AG04450 (cell line): ENCODE measurements around the gene EPAS1. TPM values are rescaled to one million over a fixed set of nuclear protein-coding genes. Genes with fewer than 3 reads are reported as not detected.

ENCODE experiments used
- CTCF ChIA-PET: fragments of 300-600, 350-600 bp; formaldehyde crosslinking; extraction: SDS; loops from one replicate; lab custom pipeline; 2022; ENCODE audit warnings: antibody characterized with exemption, inconsistent platforms; lab: Charles Lee
- POLR2A ChIA-PET: fragments of 350-600 bp; formaldehyde crosslinking; extraction: SDS; loops from one replicate; lab custom pipeline; 2021; ENCODE audit warnings: antibody characterized with exemption, inconsistent platforms; lab: Yijun Ruan, JAX
- DNase-seq: peaks from one replicate; pipeline ENCODE4 v3.0.0-alpha.2; 2011; ENCODE audit warnings: low read depth, low spot score
- H3K27ac ChIP-seq: one replicate; pipeline ENCODE4 v1.5.1; 2012; ENCODE audit warnings: low read depth, low read length, control low read depth
- H3K27me3 ChIP-seq: one replicate; pipeline ENCODE4 v1.6.0; 2012; ENCODE audit warnings: low read length; ENCODE audit not compliant: control insufficient read depth, insufficient read depth
- H3K4me3 ChIP-seq: 2 replicates; pipeline ENCODE4 v1.5.1; 2011; ENCODE audit warnings: mild to moderate bottlenecking, low read depth, low read length, control low read depth
- H3K9me3 ChIP-seq: 2 replicates; pipeline ENCODE4 v1.5.1; 2012; ENCODE audit warnings: low read length; ENCODE audit not compliant: control insufficient read depth, insufficient read depth
- polyA plus RNA-seq: library from polyadenylated mRNA; depleted of rRNA; stranded (reverse); fragments of >200 nt; gene quantifications from 2 replicates; pipeline ENCODE4 v1.2.3, GENCODE V29; 2011
- TF ChIP-seq, protein P1 (sequence below): IDR thresholded peaks from 2 replicates; pipeline ENCODE4 v1.5.1; 2011; ENCODE audit warnings: low read depth, low read length, control low read depth, inconsistent platforms

EPAS1 gene
- polyA plus RNA-seq, 1 experiment: 506 TPM

DNA sequence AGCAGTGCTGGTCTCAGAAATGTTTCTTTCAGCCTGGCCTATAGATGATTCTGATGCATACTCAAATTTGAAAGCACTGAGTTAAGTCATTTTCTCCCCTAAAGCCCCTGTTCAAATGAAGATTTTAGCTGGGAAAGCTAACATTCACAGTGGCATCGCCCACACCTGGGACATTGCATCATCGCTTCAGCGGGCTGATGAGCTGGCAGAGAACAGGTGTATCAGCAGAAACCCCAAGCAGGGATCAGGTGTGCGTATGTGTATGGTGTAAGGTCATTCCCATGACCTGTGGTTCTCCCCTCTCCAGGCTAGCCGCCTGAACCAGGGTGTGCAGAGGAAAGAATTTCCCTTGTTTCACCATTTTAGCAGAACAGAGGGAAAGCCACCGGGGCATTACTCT, 56.3 kb downstream of the EPAS1 start:
- H3K27me3 ChIP-seq: no peaks in the 10 kb centered on the region
- ChIA-PET CTCF (interaction anchor here (0.8 kb wide), 1 partner anchor 291 kb away, joined by 3 read pairs; no protein-coding TSS in a partner anchor), POLR2A (no interaction called here)
- no peak overlapping the region for H3K27ac ChIP-seq
- no peak for DNase-seq
- no peaks in the 10 kb centered on the region for H3K9me3 ChIP-seq
- TF ChIP-seq, protein P1, sequence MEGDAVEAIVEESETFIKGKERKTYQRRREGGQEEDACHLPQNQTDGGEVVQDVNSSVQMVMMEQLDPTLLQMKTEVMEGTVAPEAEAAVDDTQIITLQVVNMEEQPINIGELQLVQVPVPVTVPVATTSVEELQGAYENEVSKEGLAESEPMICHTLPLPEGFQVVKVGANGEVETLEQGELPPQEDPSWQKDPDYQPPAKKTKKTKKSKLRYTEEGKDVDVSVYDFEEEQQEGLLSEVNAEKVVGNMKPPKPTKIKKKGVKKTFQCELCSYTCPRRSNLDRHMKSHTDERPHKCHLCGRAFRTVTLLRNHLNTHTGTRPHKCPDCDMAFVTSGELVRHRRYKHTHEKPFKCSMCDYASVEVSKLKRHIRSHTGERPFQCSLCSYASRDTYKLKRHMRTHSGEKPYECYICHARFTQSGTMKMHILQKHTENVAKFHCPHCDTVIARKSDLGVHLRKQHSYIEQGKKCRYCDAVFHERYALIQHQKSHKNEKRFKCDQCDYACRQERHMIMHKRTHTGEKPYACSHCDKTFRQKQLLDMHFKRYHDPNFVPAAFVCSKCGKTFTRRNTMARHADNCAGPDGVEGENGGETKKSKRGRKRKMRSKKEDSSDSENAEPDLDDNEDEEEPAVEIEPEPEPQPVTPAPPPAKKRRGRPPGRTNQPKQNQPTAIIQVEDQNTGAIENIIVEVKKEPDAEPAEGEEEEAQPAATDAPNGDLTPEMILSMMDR: no peak
- H3K4me3 ChIP-seq: no peak overlapping the region

DNA sequence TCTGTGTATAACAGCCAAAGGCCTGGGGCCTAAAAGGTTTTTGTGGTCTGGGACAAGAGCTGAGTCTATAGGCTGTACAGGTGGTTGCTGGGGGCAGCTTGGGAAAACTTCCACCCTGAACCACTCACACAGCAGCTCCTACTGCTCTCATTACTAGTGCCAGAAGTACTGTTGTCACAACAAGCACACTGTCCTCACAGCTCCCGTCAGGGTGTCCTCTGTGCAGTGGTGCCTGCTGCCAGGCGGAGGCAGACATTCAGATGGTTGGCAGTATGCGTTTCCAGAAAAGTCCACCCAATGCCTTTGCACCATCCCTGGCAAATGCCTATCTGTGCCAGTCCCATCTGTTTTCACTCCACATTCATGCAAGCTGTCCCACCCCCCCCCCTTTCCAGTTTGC, 58.5 kb downstream of the EPAS1 start:
- TF ChIP-seq, protein P1: no peak
- no peak overlapping the region for H3K4me3 ChIP-seq
- no peak overlapping the region for H3K27ac ChIP-seq
- DNase-seq: no peak
- ChIA-PET POLR2A (interaction anchor here (1.0 kb wide), 1 partner anchor 59 kb away, joined by 3 read pairs; the partner anchor contains the start of gene EPAS1), CTCF (interaction anchor here (1.2 kb wide), 1 partner anchor 8 kb away, joined by 3 read pairs; no protein-coding TSS in a partner anchor)
- H3K27me3 ChIP-seq: no peaks in the 10 kb centered on the region
- no peaks in the 10 kb centered on the region for H3K9me3 ChIP-seq

DNA sequence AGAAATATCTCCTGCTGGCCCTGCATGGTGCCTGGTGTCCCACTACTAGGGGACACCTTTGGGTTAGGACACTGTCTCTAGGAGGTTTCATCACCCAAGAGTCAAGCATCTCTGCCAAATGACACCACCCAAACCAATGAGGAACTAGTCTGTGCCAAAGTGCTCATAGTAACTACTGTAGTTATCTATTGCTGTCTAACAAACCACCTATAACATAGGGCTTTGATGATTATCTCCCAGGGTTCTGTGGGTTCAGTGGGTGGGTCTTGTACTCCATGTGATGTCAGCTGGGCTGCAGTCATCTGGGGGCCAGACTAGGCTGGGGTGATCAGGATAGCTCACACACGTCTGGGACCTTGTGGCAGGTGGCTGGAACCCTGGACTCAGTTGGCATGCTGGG, 59.8 kb downstream of the EPAS1 start:
- H3K27me3 ChIP-seq: no peaks in the 10 kb centered on the region
- no peaks in the 10 kb centered on the region for H3K9me3 ChIP-seq
- no peak overlapping the region for H3K4me3 ChIP-seq
- H3K27ac ChIP-seq: no peak overlapping the region
- ChIA-PET POLR2A (no interaction called here), CTCF (no interaction called here)
- no peak for DNase-seq
- TF ChIP-seq, protein P1: no peak

DNA sequence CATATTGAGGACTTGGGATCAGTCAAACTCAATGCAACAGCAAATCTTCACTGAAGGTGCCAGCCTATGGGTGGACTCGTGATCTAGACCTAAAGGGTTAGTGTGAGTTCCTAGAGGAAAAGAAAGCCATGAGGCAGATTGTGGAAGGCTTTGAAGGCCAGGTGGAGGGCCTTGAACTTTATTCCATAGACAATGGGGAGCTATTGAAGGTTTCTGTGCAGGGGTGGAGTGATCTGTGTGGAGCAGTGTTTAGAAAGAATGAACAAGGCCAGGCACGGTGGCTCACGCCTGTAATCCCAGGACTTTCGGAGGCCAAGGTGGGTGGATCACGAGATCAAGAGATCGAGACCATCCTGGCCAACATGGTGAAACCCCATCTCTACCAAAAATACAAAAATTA, 61.5 kb downstream of the EPAS1 start:
- ChIA-PET POLR2A (no interaction called here), CTCF (no interaction called here)
- no peaks in the 10 kb centered on the region for H3K27me3 ChIP-seq
- H3K9me3 ChIP-seq: no peaks in the 10 kb centered on the region
- no peak for DNase-seq
- no peak overlapping the region for H3K4me3 ChIP-seq
- TF ChIP-seq, protein P1: no peak
- H3K27ac ChIP-seq: no peak overlapping the region

DNA sequence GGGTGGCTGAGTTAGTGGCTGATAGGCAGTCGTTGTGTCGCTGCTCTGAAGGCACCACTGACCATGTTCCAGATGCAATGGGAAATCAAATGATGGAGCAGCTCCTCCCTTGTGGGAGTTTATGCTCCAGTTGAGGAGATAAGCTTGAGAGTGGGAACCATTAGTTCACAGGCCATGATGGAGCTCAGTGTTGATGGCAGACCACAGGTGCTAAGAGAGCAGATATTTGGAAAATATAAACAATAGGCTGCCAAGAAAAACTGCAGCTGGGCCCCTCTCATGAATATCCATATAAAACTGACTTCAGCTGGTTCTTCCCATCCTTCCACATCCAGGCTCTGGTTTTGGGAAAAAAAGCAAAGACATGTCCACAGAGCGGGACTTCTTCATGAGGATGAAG, 63.1 kb downstream of the EPAS1 start:
- DNase-seq: no peak
- ChIA-PET POLR2A (no interaction called here), CTCF (interaction anchor here (1.3 kb wide), 1 partner anchor 297 kb away, joined by 5 read pairs; no protein-coding TSS in a partner anchor)
- Histone ChIP-seq H3K9me3 (no peaks in the 10 kb centered on the region), H3K27me3 (no peaks in the 10 kb centered on the region), H3K4me3 (no peak overlapping the region), H3K27ac (no peak overlapping the region)
- TF ChIP-seq, protein P1: no peak
